Psoas muscle (tissue), 8 donors: ENCODE data around the gene MORN3. TPM values are rescaled to one million over a fixed set of nuclear protein-coding genes. Genes with fewer than 3 reads are reported as not detected.
A peak's percentile ranks its signal among the peaks of the same experiment; 100 is the strongest.

Experiments used
- ATAC-seq, 4 donors: fragments of 200-7000 bp; cut with Tn5 transposase; one replicate each; pipeline ENCODE4 v1.9.1; 2020; ENCODE audit warnings: moderate library complexity in 3 of 4, mild to moderate bottlenecking in 2 of 4
- DNase-seq, 2 donors: peaks; one replicate each; pipeline ENCODE4 v3.0.0-alpha.2; 2020
- H3K27ac ChIP-seq: fragments of 200-600 bp; one replicate; pipeline ENCODE4 v1.8.0; 2022
- H3K27me3 ChIP-seq, 3 donors: fragments of 200-600 bp in 1 of 3; one replicate each; pipeline versions ENCODE4 v1.6.1 to v1.8.0; 2013 to 2022; ENCODE audit warnings: low read length in 2 of 3, mild to moderate bottlenecking in 2 of 3, moderate library complexity in 1 of 3; ENCODE audit not compliant: insufficient read depth in 3 of 3
- H3K36me3 ChIP-seq, 2 donors: fragments of 200-600 bp in 1 of 2; one replicate each; pipeline versions ENCODE4 v1.6.1 to v1.8.0; 2013 to 2022; ENCODE audit warnings: low read depth in 1 of 2, mild to moderate bottlenecking in 1 of 2, moderate library complexity in 1 of 2; ENCODE audit not compliant: insufficient read depth in 1 of 2
- H3K4me1 ChIP-seq: fragments of 200-600 bp; one replicate; pipeline ENCODE4 v1.8.0; 2022
- H3K4me3 ChIP-seq: fragments of 200-600 bp; one replicate; pipeline ENCODE4 v1.8.0; 2022; ENCODE audit warnings: mild to moderate bottlenecking
- H3K9me3 ChIP-seq: fragments of 200-600 bp; one replicate; pipeline ENCODE4 v1.8.0; 2022
- WGBS, 3 donors: extraction: QIAGEN DNeasy Blood & Tissue Kit; methylation state at CpG; one replicate each; pipeline versions ENCODE4 v1.1.6 to v1.1.7; 2013; 5-methylcytosine and 5-hydroxymethylcytosine counted together
- intact Hi-C, 2 donors: fragments of 100-400 bp; cut with DNase I; formaldehyde crosslinking; loops; one replicate each; pipeline versions ENCODE4 v1.11.0 to v1.14.2; 2022
- polyA plus RNA-seq, 3 donors: library from polyadenylated mRNA; stranded (reverse); fragments of 200-250 nt; gene quantifications; one replicate each; pipeline ENCODE4 v1.2.3, GENCODE V29; 2013
- total RNA-seq, 4 donors: library from RNA; stranded (reverse); fragmentation: NEBNext Ultra II Directional in 2 of 4; extraction: Animal tissue kit (Norgen Biotek cat#: 25700) in 2 of 4; gene quantifications; one replicate each; pipeline versions ENCODE4 v1.2.1 to v1.2.4, GENCODE V29; 2021 to 2023
- TF ChIP-seq, protein P1 (sequence below): fragments of 200-600 bp; IDR thresholded peaks from one replicate; pipeline ENCODE4 v1.8.0; 2022; ENCODE audit warnings: antibody characterized with exemption
- donor health status: healthy with polysubstance abuse.
- donor health status: DM: no; HTN: no; CAD: no; lungs with moderate emphysema.
- donor health status: Bipolar disorder and iron deficiency.
- donor health status: healthy.
- donor health status: DM: yes; HTN: yes; CAD: no.
- donor health status: DM: no; HTN: no; CAD: no.
- donor health status: DM: no; HTN: no; CAD: no.
- donor health status: DM: yes; HTN: yes; CAD: no.

The MORN3 gene
- total and polyA plus RNA-seq, 7 donors: under 0.01 to 0.12 TPM; not detected in 5

GRCh38 chr12:121713793-121714192 lies 44.3 kb upstream of the MORN3 start:
- Histone ChIP-seq H3K9me3 (no peaks in the 10 kb centered on the region), H3K36me3 (no peaks in the 10 kb centered on the region), H3K27me3 (no peaks in the 10 kb centered on the region), H3K4me3 (peak overlapping the region; percentile 76), H3K27ac (peak overlapping the region; percentile 94), H3K4me1 (peaks cover 38% of the 10 kb centered on the region)
- TF ChIP-seq, protein P1, sequence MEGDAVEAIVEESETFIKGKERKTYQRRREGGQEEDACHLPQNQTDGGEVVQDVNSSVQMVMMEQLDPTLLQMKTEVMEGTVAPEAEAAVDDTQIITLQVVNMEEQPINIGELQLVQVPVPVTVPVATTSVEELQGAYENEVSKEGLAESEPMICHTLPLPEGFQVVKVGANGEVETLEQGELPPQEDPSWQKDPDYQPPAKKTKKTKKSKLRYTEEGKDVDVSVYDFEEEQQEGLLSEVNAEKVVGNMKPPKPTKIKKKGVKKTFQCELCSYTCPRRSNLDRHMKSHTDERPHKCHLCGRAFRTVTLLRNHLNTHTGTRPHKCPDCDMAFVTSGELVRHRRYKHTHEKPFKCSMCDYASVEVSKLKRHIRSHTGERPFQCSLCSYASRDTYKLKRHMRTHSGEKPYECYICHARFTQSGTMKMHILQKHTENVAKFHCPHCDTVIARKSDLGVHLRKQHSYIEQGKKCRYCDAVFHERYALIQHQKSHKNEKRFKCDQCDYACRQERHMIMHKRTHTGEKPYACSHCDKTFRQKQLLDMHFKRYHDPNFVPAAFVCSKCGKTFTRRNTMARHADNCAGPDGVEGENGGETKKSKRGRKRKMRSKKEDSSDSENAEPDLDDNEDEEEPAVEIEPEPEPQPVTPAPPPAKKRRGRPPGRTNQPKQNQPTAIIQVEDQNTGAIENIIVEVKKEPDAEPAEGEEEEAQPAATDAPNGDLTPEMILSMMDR: no peak
- DNase-seq: no peak
- intact Hi-C loops: no loop called here
- 24 to 27% (median 26%) methylated on average over 6 of the region's 6 CpGs for WGBS, 3 donors
- ATAC-seq: peak in 3 of 4 donors; percentile 2 to 5 (median 4)

GRCh38 chr12:121713257-121713777 lies 43.9 kb upstream of the MORN3 start:
- Histone ChIP-seq H3K9me3 (no peaks in the 10 kb centered on the region), H3K27ac (peak overlapping the region; percentile 94), H3K4me3 (peak overlapping the region; percentile 76), H3K4me1 (peaks cover 37% of the 10 kb centered on the region), H3K27me3 (no peaks in the 10 kb centered on the region), H3K36me3 (no peaks in the 10 kb centered on the region)
- TF ChIP-seq, protein P1: no peak
- WGBS, 3 donors: 4 to 5% (median 4%) methylated on average over 14 of the region's 14 CpGs
- ATAC-seq (peak; percentile 19 to 46 (median 39)), DNase-seq (peak; percentile 31 to 66)
- intact Hi-C loops: no loop called here

DNA sequence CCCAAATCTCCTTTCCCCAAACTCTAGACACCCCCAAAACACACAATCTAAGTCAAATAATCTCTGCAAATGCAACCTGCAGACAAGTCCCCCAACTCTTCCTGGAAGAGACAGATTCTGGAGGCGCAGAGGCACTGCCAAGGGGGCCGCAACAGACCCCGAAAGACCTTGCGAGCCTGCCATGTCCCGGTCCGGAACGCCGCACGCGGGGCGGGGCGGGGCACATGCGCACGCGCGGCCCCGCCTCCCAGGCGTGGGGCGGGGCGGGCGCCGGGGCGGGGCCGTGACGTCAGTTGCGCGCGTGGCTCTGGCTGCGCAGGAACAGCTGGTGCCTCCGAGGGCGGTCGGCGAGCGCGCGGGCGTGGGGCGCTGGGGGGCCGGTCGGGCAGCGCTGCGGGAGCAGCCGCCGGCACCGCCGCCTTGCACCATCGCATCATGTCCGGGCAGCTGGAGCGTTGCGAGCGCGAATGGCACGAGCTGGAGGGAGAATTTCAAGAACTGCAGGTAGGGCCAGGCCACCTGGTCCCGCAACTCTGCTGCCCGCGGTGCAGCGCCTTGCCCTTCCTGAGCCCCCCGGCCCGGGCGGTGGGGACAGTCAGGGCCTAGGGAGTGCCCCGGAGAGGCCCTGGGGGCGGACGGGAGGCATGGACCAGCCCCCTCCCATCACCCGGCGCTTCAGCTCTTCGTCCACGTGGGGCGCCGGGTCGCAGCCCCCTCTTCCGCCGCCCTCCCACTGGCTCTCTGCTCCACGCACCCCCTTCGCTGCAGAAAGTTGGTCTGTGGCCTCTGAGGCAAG lies 43.2 kb upstream of the MORN3 start, which contains the start of gene TMEM120B:
Gene TMEM120B, plus strand, starts transcription at position 292 of the 796 bp plus-strand sequence. Its CDS starts 144 bp downstream, at position 436.
- WGBS, 3 donors: 0% methylated on average over 58 to 74 of the region's 74 CpGs
- peak within 1 kb of the TSS; percentile 94 for H3K27ac ChIP-seq
- ATAC-seq (peak; percentile 80 to 86 (median 82)), DNase-seq (peak; percentile 88 to 94)
- H3K36me3 ChIP-seq: no peaks in the 10 kb centered on the region
- peak within 1 kb of the TSS; percentile 76 for H3K4me3 ChIP-seq
- intact Hi-C loops: no loop called here
- no peaks in the 10 kb centered on the region for H3K27me3 ChIP-seq
- peaks cover 32% of the 10 kb centered on the region for H3K4me1 ChIP-seq
- no peaks in the 10 kb centered on the region for H3K9me3 ChIP-seq
- TF ChIP-seq, protein P1: no peak

- intact Hi-C loops: no loop called here
- H3K36me3 ChIP-seq: no peaks in the 10 kb centered on the region
- H3K9me3 ChIP-seq: no peaks in the 10 kb centered on the region
- 0 to 1% (median 0%) methylated on average over 16 of the region's 16 CpGs for WGBS, 3 donors
- peak; percentile 76 to 81 (median 78) for ATAC-seq
- peak overlapping the region; percentile 76 for H3K4me3 ChIP-seq
- H3K27ac ChIP-seq: peak overlapping the region; percentile 94
- peak; percentile 52 to 77 for DNase-seq
- TF ChIP-seq, protein P1: no peak
- peaks cover 27% of the 10 kb centered on the region for H3K4me1 ChIP-seq
- no peaks in the 10 kb centered on the region for H3K27me3 ChIP-seq
These were observed 42.7 kb upstream of the MORN3 start for GRCh38 chr12:121712190-121712460.
